GM10847 (cell line): ENCODE results near the gene HPCAL1.

ENCODE experiments used
- POLR2A ChIP-seq: IDR thresholded peaks from 2 replicates; pipeline ENCODE4 v1.6.1; 2011; ENCODE audit not compliant: insufficient read length; ENCODE audit errors: extremely low read depth

Gene HPCAL1

GRCh38 chr2:10302479-10303180 is at the start of gene HPCAL1:
TSS of gene HPCAL1 (plus strand) at chr2:10302904. CDS start at chr2:10419758, 116,854 bp downstream.
- TF ChIP-seq POLR2A: peak; percentile 38

GRCh38 chr2:10253596-10254372 is 48.9 kb upstream of the HPCAL1 start:
- no peak for TF ChIP-seq POLR2A

- TF ChIP-seq POLR2A: no peak
Measured at GRCh38 chr2:10254373-10255188, 48.1 kb upstream of the HPCAL1 start.

- no peak for TF ChIP-seq POLR2A
Measured at GRCh38 chr2:10255189-10256030, 47.3 kb upstream of the HPCAL1 start.

GRCh38 chr2:10256031-10256514 is 46.6 kb upstream of the HPCAL1 start:
- no peak for TF ChIP-seq POLR2A

- no peak for TF ChIP-seq POLR2A
Measured at GRCh38 chr2:10256515-10257031, 46.1 kb upstream of the HPCAL1 start.

- no peak for TF ChIP-seq POLR2A
Measured at GRCh38 chr2:10257036-10257435, 45.7 kb upstream of the HPCAL1 start.

GRCh38 chr2:10257500-10258147 is 45.1 kb upstream of the HPCAL1 start:
- no peak for TF ChIP-seq POLR2A

- no peak for TF ChIP-seq POLR2A
Measured at GRCh38 chr2:10258326-10258725, 44.4 kb upstream of the HPCAL1 start.

- no peak for TF ChIP-seq POLR2A
Measured at GRCh38 chr2:10258726-10259125, 44.0 kb upstream of the HPCAL1 start.

- no peak for TF ChIP-seq POLR2A
Measured at GRCh38 chr2:10260130-10260529, 42.6 kb upstream of the HPCAL1 start.

GRCh38 chr2:10264506-10265328 is 38.0 kb upstream of the HPCAL1 start:
- no peak for TF ChIP-seq POLR2A
